GM10847 (cell line): Measurements from ENCODE around the gene VRK1.

Experiments used
- POLR2A ChIP-seq: IDR thresholded peaks from 2 replicates; pipeline ENCODE4 v1.6.1; 2011; ENCODE audit not compliant: insufficient read length; ENCODE audit errors: extremely low read depth

Gene VRK1

GRCh38 chr14:96881713-96882112 lies 84.5 kb downstream of the VRK1 start:
- no peak for TF ChIP-seq POLR2A

- no peak for TF ChIP-seq POLR2A
Measured at GRCh38 chr14:96888158-96888557, 91.0 kb downstream of the VRK1 start.

- TF ChIP-seq POLR2A: no peak
Measured at GRCh38 chr14:96888593-96888992, 91.4 kb downstream of the VRK1 start.

- TF ChIP-seq POLR2A: no peak
Measured at GRCh38 chr14:96889091-96889490, 91.9 kb downstream of the VRK1 start.

- no peak for TF ChIP-seq POLR2A
Measured at GRCh38 chr14:96893966-96894622, 96.9 kb downstream of the VRK1 start.

DNA sequence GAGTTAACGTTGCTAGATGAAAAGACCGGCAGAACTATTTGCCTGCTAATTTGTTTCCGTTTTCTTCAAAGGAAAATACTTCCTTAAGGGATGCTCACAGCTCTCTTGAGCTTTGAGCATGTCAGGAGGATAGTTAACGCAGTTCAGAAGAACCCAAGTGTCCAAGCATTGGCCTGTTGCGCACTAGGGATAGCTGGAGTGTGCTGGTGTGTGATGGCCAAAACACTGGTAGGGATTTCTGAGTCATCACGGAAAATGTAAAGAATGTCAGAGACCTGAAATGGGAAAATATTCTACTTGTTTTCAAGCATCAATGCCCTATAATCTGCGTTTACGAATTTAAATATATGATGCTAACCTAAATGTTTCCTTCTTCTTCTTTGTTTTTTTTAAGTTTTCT lies 97.8 kb downstream of the VRK1 start:
- no peak for TF ChIP-seq POLR2A

GRCh38 chr14:96895658-96896271 lies 98.6 kb downstream of the VRK1 start:
- no peak for TF ChIP-seq POLR2A

GRCh38 chr14:96897184-96897583 lies 100.0 kb downstream of the VRK1 start:
- TF ChIP-seq POLR2A: no peak

DNA sequence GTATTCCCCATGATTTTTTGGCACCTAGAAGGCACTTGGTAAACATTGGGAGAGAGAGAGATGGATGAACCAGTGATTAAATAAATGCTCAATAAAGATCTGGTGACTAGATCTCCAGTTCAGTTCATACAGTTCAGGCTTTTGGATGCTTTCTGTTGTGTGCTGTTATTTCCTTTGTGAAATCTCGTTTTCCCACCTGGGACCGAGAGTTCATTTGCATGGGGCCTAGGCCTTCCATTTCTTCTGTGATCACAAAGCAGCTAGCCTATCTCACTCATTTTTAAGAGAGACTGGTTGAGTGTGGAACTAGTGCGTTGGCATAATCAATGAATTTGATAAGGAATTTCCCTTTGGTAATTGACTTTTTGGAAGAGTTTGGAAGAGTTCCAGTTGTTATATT lies 104.0 kb downstream of the VRK1 start:
- TF ChIP-seq POLR2A: no peak

DNA sequence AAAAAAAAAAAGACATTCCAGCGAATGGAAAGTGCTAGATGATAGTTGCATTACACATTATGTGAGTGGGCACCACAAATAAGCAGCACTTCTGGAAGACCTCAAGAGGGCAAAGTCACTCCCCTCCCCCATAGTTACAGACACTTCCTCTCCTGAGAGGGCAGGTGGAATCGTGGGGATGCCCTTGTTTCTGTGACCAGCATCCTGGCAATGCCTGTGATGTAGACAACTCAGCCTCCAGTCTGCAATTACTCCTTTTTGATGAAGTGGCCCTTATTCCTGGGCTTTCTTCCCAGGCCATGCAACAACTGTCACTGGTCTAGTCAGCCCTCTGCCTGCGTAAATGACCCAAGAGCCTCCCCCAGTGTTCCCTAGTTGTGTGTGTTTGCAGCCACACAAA lies 104.8 kb downstream of the VRK1 start:
- TF ChIP-seq POLR2A: no peak

- no peak for TF ChIP-seq POLR2A
Measured at GRCh38 chr14:96903444-96904023, 106.4 kb downstream of the VRK1 start.

DNA sequence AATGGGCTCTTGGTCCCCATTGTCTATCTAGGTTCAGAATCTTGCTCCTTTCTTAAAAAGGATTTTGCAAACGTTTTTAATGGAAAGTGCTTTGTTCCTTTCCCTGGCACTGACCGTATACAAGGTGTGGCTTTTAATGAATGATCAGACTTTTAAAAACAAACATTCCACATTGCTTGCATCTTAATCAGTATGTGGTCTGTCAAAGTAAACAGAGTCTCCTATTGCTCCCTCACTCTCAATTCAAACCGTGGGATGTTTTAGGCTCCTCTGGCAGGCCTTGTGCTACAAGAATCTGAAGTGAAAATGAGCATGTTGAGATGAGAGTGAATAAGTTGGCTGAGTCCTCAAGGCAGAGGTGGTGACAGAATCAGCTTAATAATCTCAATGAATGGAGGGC lies 107.0 kb downstream of the VRK1 start:
- TF ChIP-seq POLR2A: no peak

DNA sequence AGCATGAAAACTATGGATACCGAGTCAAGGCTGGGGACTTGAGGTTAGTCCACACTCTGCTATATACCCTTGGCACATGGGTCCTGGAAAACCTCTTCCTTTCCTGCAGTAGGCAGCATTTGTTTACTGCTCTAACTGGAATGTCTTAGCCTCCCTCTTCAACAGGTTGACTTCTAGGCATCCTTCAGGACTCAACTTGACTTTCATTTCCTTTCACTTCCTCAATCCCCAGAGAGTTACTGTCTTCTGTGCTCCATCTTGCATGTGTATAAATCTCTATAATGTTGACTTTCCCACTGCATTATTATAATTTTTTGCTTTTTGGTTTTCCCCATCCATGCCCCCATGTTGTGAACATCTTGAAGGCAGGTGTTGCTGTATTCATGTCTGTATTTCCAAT lies 107.9 kb downstream of the VRK1 start:
- no peak for TF ChIP-seq POLR2A

- TF ChIP-seq POLR2A: no peak
Measured at GRCh38 chr14:96905825-96906224, 108.6 kb downstream of the VRK1 start.

DNA sequence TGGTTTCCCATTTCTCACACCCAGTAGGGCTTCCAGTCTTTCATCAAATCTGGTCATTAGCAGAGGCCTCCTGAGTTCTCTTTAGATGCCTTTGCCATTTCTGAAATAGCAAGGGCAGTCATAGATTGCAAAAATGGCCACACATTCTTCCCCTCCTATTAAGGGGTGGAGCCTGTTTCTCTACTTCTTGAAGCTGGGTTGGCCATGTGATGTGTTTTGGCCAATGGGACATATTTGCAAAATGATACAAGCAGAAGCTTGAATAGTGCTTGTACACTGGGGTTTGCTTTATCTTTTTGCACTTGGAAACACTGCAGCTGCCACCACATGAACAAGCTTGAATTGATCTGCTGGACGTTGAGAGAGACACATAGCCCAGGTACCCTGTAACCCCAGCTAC lies 109.3 kb downstream of the VRK1 start:
- TF ChIP-seq POLR2A: no peak

DNA sequence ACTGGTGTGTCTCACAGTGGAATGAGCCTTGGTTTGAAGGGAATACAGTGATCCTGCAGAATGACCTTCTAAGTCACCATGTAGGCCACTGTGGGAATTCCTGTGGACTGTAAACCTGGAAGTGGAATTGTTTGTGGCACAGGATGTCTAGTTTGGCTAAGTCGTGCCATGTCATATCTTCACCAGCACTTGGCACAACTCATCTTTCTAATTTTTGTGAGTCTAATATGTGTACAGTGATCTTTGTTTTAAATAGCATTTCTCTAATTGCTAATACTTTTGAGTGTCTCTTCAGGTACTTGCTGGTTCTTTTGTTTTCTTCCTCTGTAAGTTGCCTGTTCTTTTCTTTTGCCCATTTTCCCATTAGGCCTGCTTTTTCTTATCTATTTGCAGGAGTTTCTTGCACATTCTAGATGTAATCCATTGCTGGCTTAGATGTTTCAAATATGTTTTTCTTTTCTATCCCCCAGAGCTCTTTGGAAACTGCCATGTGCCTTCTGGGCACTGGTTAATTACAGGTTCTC lies 112.7 kb downstream of the VRK1 start:
- no peak for TF ChIP-seq POLR2A
